Measurements from ENCODE around the gene ARHGAP19.

DNA sequence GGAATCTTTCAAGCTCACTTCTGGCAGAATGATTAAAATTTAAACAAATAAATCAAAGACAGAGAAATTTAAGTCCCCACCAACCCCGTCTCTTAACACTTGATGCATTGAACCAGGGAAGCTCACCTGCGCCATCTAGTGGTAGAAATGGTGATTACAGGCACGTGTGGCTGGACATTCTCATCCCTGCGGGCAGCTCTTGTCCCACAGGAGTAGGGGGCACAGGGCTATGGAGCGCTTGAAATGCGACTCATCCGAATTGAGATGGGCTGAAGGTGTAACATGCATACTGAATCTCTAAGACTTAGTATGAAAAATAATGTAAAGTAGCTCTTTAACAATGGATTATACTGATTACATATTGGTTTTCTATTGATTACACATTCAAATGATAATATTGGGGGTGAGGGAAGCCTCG is 81.9 kb downstream of the ARHGAP19 start:
- TF ChIP-seq FOSL1 (tag; conservative IDR thresholded peaks at IDR 0.05), result no peak
- TF ChIP-seq, protein P1, sequence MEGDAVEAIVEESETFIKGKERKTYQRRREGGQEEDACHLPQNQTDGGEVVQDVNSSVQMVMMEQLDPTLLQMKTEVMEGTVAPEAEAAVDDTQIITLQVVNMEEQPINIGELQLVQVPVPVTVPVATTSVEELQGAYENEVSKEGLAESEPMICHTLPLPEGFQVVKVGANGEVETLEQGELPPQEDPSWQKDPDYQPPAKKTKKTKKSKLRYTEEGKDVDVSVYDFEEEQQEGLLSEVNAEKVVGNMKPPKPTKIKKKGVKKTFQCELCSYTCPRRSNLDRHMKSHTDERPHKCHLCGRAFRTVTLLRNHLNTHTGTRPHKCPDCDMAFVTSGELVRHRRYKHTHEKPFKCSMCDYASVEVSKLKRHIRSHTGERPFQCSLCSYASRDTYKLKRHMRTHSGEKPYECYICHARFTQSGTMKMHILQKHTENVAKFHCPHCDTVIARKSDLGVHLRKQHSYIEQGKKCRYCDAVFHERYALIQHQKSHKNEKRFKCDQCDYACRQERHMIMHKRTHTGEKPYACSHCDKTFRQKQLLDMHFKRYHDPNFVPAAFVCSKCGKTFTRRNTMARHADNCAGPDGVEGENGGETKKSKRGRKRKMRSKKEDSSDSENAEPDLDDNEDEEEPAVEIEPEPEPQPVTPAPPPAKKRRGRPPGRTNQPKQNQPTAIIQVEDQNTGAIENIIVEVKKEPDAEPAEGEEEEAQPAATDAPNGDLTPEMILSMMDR (IDR thresholded peaks at IDR 0.05 in 2 of 3, conservative IDR thresholded peaks at IDR 0.05 in 1 of 3; ENCODE audit: insufficient read depth in 2 of 3, low read depth in 1 of 3, low read length in 3 of 3), result peak; percentile 81 to 90 (median 83)
- TF ChIP-seq, protein P2, sequence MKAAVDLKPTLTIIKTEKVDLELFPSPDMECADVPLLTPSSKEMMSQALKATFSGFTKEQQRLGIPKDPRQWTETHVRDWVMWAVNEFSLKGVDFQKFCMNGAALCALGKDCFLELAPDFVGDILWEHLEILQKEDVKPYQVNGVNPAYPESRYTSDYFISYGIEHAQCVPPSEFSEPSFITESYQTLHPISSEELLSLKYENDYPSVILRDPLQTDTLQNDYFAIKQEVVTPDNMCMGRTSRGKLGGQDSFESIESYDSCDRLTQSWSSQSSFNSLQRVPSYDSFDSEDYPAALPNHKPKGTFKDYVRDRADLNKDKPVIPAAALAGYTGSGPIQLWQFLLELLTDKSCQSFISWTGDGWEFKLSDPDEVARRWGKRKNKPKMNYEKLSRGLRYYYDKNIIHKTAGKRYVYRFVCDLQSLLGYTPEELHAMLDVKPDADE (conservative IDR thresholded peaks at IDR 0.05; ENCODE audit: control insufficient read depth, low read depth, low read length), result no peak
- no peak for TF ChIP-seq PML (IDR thresholded peaks at IDR 0.05; ENCODE audit: low read length)
- no peak for TF ChIP-seq POLR2AphosphoS5 (IDR thresholded peaks at IDR 0.05; ENCODE audit: control insufficient read depth, insufficient read depth, low read depth, low read length)
- TF ChIP-seq HNRNPH1 (optimal IDR thresholded peaks at IDR 0.05; ENCODE audit: low read depth, low read length), result no peak
- no peak for TF ChIP-seq MCM7 (IDR thresholded peaks at IDR 0.05)
- no peak for TF ChIP-seq PTBP1 (IDR thresholded peaks at IDR 0.05; ENCODE audit: low read depth, low read length)
- no peak for TF ChIP-seq ZNF23 (CRISPR knock-in tag; IDR thresholded peaks at IDR 0.05)
- no peak for TF ChIP-seq TCF3 (CRISPR knock-in tag; IDR thresholded peaks at IDR 0.05)
- no peak for TF ChIP-seq ARID2 (IDR thresholded peaks at IDR 0.05)

Data from K562 (cell line).